Raji (cell line): ENCODE data around the gene C15orf40.

Experiments used
- POLR2A ChIP-seq: IDR thresholded peaks from 2 replicates; pipeline ENCODE4 v1.6.1; 2011; ENCODE audit warnings: low read depth, low read length, control low read depth; ENCODE audit not compliant: insufficient read depth

C15orf40 gene

DNA sequence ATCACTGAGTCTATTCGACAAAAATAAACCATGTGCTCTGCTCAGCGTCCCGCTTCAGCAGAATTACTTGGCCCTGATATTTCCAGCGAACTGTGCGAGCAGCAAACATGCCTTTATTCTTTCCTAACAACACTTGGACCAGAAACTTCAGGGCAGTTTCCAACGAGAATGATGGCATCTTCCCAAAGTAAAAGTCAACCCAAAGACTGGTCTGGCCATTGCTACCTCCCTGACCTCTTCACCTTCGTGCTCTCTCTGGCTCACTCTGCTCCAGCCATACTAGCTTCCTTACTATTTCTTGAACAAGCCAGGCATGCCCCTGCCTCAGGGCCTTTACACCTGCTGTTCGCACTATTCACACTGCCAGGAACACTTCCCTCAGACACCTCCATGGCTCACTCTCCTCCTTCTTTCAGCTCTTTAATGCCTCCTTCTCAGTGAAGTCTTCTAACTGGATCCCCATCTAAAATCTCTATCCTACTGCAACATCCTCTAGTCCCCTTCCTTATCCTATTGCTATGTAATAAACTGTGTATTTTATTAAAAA is 65.2 kb downstream of the C15orf40 start:
- no peak for TF ChIP-seq POLR2A

DNA sequence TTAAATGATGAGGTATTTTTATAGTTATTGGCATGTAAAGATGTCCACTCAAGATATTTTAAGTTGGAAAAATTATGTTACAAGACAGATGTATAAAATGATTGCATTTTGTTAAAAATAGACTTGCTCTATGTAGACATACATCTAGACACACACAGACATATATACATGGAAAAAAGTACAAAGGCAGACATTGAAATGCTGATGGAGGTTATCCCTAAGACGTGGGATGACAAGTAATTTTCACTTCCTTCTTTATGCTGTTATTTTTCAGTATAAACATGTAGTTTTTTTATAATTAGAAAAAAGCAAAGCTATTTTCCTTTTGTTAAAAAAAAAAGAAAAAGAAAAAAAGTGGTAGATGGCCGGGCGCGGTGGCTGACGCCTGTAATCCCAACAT is 66.1 kb downstream of the C15orf40 start:
- no peak for TF ChIP-seq POLR2A

DNA sequence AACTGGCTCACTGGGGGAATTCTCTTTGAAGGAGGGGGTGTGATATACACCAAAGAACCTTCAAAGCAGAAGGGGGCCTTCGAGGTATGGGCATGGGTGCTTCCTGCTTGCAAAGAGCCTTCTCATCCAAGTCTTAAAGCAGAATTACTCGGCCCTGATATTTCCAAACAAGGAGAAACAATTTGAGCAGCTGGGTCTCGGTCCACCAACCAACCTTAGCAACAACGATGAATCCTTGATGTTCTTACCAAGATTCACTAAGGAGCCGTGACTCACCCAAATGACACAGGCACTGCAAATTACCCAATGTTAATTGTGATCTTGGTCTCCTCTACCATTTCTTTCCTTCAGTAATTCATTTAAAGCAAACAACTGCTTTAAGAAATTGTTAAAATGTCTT is 66.6 kb downstream of the C15orf40 start:
- TF ChIP-seq POLR2A: no peak

- TF ChIP-seq POLR2A: no peak
Measured at GRCh38 chr15:82944056-82944455, 67.4 kb downstream of the C15orf40 start.

DNA sequence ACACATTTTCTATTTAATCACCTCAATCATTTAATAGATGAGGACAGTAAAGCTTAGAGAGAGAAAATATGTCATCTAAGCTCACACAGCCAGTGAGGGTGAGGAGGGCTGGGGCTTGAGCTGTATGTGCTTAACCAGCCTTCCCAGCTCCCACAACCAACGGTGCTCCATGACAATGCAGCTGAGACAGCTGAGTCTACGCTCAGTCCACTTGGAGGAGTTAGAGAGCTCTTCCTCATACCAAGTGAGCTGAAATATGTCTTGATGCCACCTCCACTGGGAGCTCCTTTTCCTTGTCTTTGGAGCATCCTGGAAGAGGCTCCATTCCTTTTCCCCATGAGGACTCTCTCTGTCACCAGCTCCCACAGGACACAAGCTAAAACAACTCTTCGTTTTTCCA is 68.3 kb downstream of the C15orf40 start:
- no peak for TF ChIP-seq POLR2A

- no peak for TF ChIP-seq POLR2A
Measured at GRCh38 chr15:82942691-82943090, 68.7 kb downstream of the C15orf40 start.
